Calu3 (cell line): ENCODE measurements around the gene SLCO3A1. TPM values are rescaled to one million over a fixed set of nuclear protein-coding genes. Genes with fewer than 3 reads are reported as not detected.

Source experiments
- BruUV-seq: library from RNA; stranded (reverse); fragments of 400-500 nt; replicated peaks from 2 replicates; lab custom pipeline; 2021; lab: Mats Ljungman, UMichigan
- CTCF ChIA-PET: fragments of 300-600 bp; sonication (Branson Sonifier 250); formaldehyde crosslinking; loops from one replicate; lab custom pipeline; 2022; ENCODE audit warnings: antibody characterized with exemption; lab: Charles Lee
- DNase-seq: peaks from one replicate; pipeline ENCODE4 v3.0.0; 2022
- H3K27ac Mint-ChIP-seq: one replicate; pipeline ENCODE4 v1.8.0; 2022; ENCODE audit warnings: mixed read lengths; ENCODE audit not compliant: unreplicated experiment
- H3K27me3 Mint-ChIP-seq: one replicate; pipeline ENCODE4 v1.8.0; 2022; ENCODE audit warnings: mixed read lengths; ENCODE audit not compliant: unreplicated experiment
- H3K36me3 Mint-ChIP-seq: one replicate; pipeline ENCODE4 v1.8.0; 2022; ENCODE audit warnings: mild to moderate bottlenecking, moderate library complexity, mixed read lengths; ENCODE audit not compliant: insufficient read depth, unreplicated experiment
- H3K4me1 Mint-ChIP-seq: one replicate; pipeline ENCODE4 v1.8.0; 2022; ENCODE audit warnings: mild to moderate bottlenecking, low read depth, mixed read lengths; ENCODE audit not compliant: unreplicated experiment
- H3K4me3 Mint-ChIP-seq: one replicate; pipeline ENCODE4 v1.8.0; 2022; ENCODE audit warnings: mild to moderate bottlenecking, low read depth, moderate library complexity, mixed read lengths; ENCODE audit not compliant: unreplicated experiment
- H3K9me3 Mint-ChIP-seq: one replicate; pipeline ENCODE4 v1.8.0; 2022; ENCODE audit warnings: low read depth, mixed read lengths; ENCODE audit not compliant: unreplicated experiment
- CTCF ChIP-seq: fragments of 200-600 bp; IDR thresholded peaks from one replicate; pipeline ENCODE4 v1.8.0; 2022; ENCODE audit warnings: antibody characterized with exemption; ENCODE audit not compliant: unreplicated experiment
- intact Hi-C: fragments of 100-400 bp; cut with micrococcal nuclease; formaldehyde crosslinking; loops from one replicate; pipeline ENCODE4 v1.10.0; 2022; ENCODE audit not compliant: unreplicated experiment
- total RNA-seq: library from RNA; stranded (reverse); gene quantifications from 2 replicates; pipeline ENCODE4 v1.2.3, GENCODE V29; 2022

Gene SLCO3A1
- total RNA-seq, 1 experiment from 2014 or later = 65.9 TPM

- CTCF ChIA-PET = no interaction called here
- no peak for DNase-seq
- Mint-ChIP-seq H3K27me3 (no peaks in the 10 kb centered on the region), H3K4me3 (no peak overlapping the region), H3K4me1 (no peaks in the 10 kb centered on the region), H3K27ac (no peak overlapping the region), H3K9me3 (no peaks in the 10 kb centered on the region), H3K36me3 (no peaks in the 10 kb centered on the region)
- intact Hi-C loops = no loop called here
- BruUV-seq = no TSS peak
- TF ChIP-seq CTCF = no peak
These were observed 170.5 kb downstream of the SLCO3A1 start for GRCh38 chr15:92023965-92024364.

GRCh38 chr15:92025706-92026270 is 172.3 kb downstream of the SLCO3A1 start:
- TF ChIP-seq CTCF = no peak
- H3K4me1 Mint-ChIP-seq = no peaks in the 10 kb centered on the region
- H3K9me3 Mint-ChIP-seq = no peaks in the 10 kb centered on the region
- no peak overlapping the region for H3K27ac Mint-ChIP-seq
- H3K4me3 Mint-ChIP-seq = no peak overlapping the region
- DNase-seq = no peak
- no peaks in the 10 kb centered on the region for H3K36me3 Mint-ChIP-seq
- CTCF ChIA-PET = no interaction called here
- H3K27me3 Mint-ChIP-seq = no peaks in the 10 kb centered on the region
- BruUV-seq = no TSS peak
- intact Hi-C loops = no loop called here

GRCh38 chr15:92028389-92028724 is 174.8 kb downstream of the SLCO3A1 start:
- no TSS peak for BruUV-seq
- intact Hi-C loops = no loop called here
- no peak for TF ChIP-seq CTCF
- H3K36me3 Mint-ChIP-seq = no peaks in the 10 kb centered on the region
- CTCF ChIA-PET = no interaction called here
- H3K9me3 Mint-ChIP-seq = no peaks in the 10 kb centered on the region
- H3K4me1 Mint-ChIP-seq = no peaks in the 10 kb centered on the region
- H3K4me3 Mint-ChIP-seq = no peak overlapping the region
- DNase-seq = no peak
- no peak overlapping the region for H3K27ac Mint-ChIP-seq
- no peaks in the 10 kb centered on the region for H3K27me3 Mint-ChIP-seq

GRCh38 chr15:92029767-92030166 is 176.3 kb downstream of the SLCO3A1 start:
- no peaks in the 10 kb centered on the region for H3K9me3 Mint-ChIP-seq
- intact Hi-C loops = no loop called here

More at GRCh38 chr15:92029767-92030166, 176.3 kb downstream of the SLCO3A1 start:
- Mint-ChIP-seq H3K27me3 (no peaks in the 10 kb centered on the region), H3K4me3 (no peak overlapping the region), H3K27ac (no peak overlapping the region), H3K36me3 (no peaks in the 10 kb centered on the region), H3K4me1 (no peaks in the 10 kb centered on the region)
- BruUV-seq = no TSS peak
- TF ChIP-seq CTCF = no peak
- DNase-seq = no peak
- CTCF ChIA-PET = no interaction called here
